Neutrophil (primary cell): ENCODE results near the gene RCSD1.

Source experiments
- H3K27ac ChIP-seq: fragments of 200-600 bp; sonication (generic); 2 replicates; pipeline ENCODE4 v1.5.1; 2016; ENCODE audit warnings: mild to moderate bottlenecking, moderate library complexity
- H3K27me3 ChIP-seq: fragments of 200-600 bp; sonication (generic); 2 replicates; pipeline ENCODE4 v1.6.0; 2016; ENCODE audit warnings: mild to moderate bottlenecking
- H3K36me3 ChIP-seq: fragments of 200-600 bp; sonication (generic); 2 replicates; pipeline ENCODE4 v1.5.1; 2017
- H3K4me1 ChIP-seq, 2 experiments: fragments of 200-600 bp in 1 of 2; sonication (generic) in 1 of 2; 1 replicate in 1 of 2; 2 replicates in 1 of 2; pipeline versions ENCODE4 v1.5.1 to v1.6.1; 2013 to 2016; ENCODE audit warnings: low read depth in 1 of 2, low read length in 1 of 2, mild to moderate bottlenecking in 1 of 2, moderate library complexity in 1 of 2; ENCODE audit not compliant: control insufficient read depth in 1 of 2, insufficient read depth in 1 of 2
- H3K4me3 ChIP-seq, 2 experiments: fragments of 200-600 bp in 1 of 2; sonication (generic) in 1 of 2; 1 replicate in 1 of 2; 2 replicates in 1 of 2; pipeline ENCODE4 v1.5.1; 2013 to 2016; ENCODE audit warnings: low read depth in 1 of 2, low read length in 1 of 2, mild to moderate bottlenecking in 1 of 2, moderate library complexity in 1 of 2
- H3K9me3 ChIP-seq: fragments of 200-600 bp; sonication (generic); 2 replicates; pipeline ENCODE4 v1.5.1; 2016
- CTCF ChIP-seq: fragments of 200-600 bp; sonication (generic); IDR thresholded peaks from 2 replicates; pipeline ENCODE4 v1.5.1; 2016; ENCODE audit warnings: antibody characterized with exemption

The RCSD1 gene

GRCh38 chr1:167644551-167644950, 14.5 kb downstream of the RCSD1 start:
- Histone ChIP-seq H3K27ac (peak overlapping the region; percentile 99), H3K27me3 (no peaks in the 10 kb centered on the region), H3K4me1 (peaks cover 48 to 78% of the 10 kb centered on the region in 2 experiments), H3K36me3 (peaks cover 63% of the 10 kb centered on the region), H3K4me3 (no peak overlapping the region), H3K9me3 (no peaks in the 10 kb centered on the region)
- TF ChIP-seq CTCF = no peak

DNA sequence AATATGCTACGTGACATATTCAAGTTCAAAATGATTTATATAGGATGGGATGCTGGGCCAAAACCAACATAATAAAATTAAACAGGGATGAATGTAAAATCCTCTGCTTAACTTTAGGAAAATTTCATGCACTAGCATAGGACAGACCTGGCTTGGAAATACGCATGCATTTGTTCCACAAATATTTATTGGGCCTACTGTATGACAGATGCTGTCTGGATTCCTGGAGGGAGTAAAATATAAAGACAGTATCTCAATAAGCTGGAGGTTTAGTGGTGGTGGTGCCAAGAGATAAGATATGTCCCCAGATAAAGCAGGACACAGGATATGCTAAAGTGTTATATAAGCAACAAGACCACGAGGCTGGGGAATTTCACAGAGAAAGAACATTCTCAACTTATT, 15.1 kb downstream of the RCSD1 start:
- H3K27ac ChIP-seq = peak overlapping the region; percentile 99
- peaks cover 57% of the 10 kb centered on the region for H3K36me3 ChIP-seq
- no peaks in the 10 kb centered on the region for H3K9me3 ChIP-seq
- H3K4me1 ChIP-seq = peaks cover 53 to 84% of the 10 kb centered on the region in 2 experiments
- H3K4me3 ChIP-seq = no peak overlapping the region
- H3K27me3 ChIP-seq = no peaks in the 10 kb centered on the region
- TF ChIP-seq CTCF = no peak

GRCh38 chr1:167645625-167646414, 15.8 kb downstream of the RCSD1 start:
- Histone ChIP-seq H3K9me3 (no peaks in the 10 kb centered on the region), H3K4me3 (no peak overlapping the region), H3K4me1 (peaks cover 60 to 87% of the 10 kb centered on the region in 2 experiments), H3K36me3 (peaks cover 50% of the 10 kb centered on the region), H3K27me3 (no peaks in the 10 kb centered on the region), H3K27ac (peak overlapping the region; percentile 99)
- no peak for TF ChIP-seq CTCF

GRCh38 chr1:167648252-167648849, 18.3 kb downstream of the RCSD1 start:
- peaks cover 67 to 88% of the 10 kb centered on the region in 2 experiments for H3K4me1 ChIP-seq
- H3K4me3 ChIP-seq = peak overlapping the region; percentile 23 to 37
- no peaks in the 10 kb centered on the region for H3K27me3 ChIP-seq
- H3K9me3 ChIP-seq = no peaks in the 10 kb centered on the region
- peak overlapping the region; percentile 80 for H3K27ac ChIP-seq
- peaks cover 33% of the 10 kb centered on the region for H3K36me3 ChIP-seq
- no peak for TF ChIP-seq CTCF

GRCh38 chr1:167648978-167649744, 19.1 kb downstream of the RCSD1 start:
- peak overlapping the region; percentile 80 for H3K27ac ChIP-seq
- TF ChIP-seq CTCF = no peak
- H3K9me3 ChIP-seq = no peaks in the 10 kb centered on the region
- peaks cover 70 to 89% of the 10 kb centered on the region in 2 experiments for H3K4me1 ChIP-seq
- H3K4me3 ChIP-seq = peak overlapping the region in 1 of 2 experiments; percentile 37
- H3K27me3 ChIP-seq = no peaks in the 10 kb centered on the region
- H3K36me3 ChIP-seq = peaks cover 25% of the 10 kb centered on the region
